Measurements from ENCODE around the gene NAT16. TPM values are rescaled to one million over a fixed set of nuclear protein-coding genes. Genes with fewer than 3 reads are reported as not detected.

The NAT16 gene
- total and polyA plus RNA-seq, 9 of the 15 experiments (the other 6 are each of a cell fraction or from before 2014, with no cell fraction given), result 0.04 TPM; not detected in 8

DNA sequence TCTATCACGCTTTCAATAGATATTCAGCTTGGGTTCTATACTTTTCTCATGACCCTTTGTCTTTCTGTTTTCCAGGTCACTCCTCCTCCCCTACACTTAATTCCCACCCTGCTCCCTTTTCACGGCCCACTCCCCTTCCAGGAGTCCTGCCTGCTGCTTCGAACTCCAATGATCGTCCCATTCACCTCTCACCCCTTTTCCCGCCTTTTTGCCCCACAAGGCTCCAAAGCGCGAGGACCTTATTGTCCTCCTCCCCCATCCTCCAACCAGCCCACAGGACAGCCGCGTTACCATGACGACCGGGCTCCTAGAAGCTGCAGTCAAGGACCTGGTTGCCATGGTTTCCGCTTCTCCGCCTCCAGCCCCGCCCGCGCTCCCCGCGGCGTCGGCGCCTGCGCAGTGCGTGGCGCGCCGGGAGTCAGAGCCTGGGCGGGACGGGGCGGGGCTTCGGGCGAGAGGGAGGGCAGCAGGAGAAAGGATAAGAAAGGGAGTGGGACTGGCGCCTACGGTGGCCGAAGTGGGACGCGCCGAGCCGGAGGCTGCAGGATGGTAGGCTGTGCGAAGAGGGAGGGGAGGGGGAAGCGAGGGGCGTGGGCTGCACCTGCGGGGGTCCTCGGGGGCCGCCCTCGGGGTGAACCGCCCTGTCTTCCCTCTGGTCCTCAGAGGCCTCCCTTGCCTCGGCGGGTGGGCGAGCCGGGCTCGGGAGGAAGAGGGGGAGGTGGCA lies 26.0 kb downstream of the NAT16 start, which contains the start of gene AP1S1 (continued):
- TF ChIP-seq ZNF561 (CRISPR knock-in tag; conservative IDR thresholded peaks at IDR 0.05) (no peak), NR2C2 (CRISPR knock-in tag; IDR thresholded peaks at IDR 0.05) (peak; percentile 74), NR2C2 (tag; IDR thresholded peaks at IDR 0.05) (no peak), RNF2 (IDR thresholded peaks at IDR 0.05) (0 out of 2 replicates have a peak, but pooled peaks have one; percentile 27), CREB1 (IDR thresholded peaks at IDR 0.05) (no peak), CREB1 (CRISPR knock-in tag; IDR thresholded peaks at IDR 0.05) (peak; percentile 59; the same call in 1 of the 2 replicates), MYNN (IDR thresholded peaks at IDR 0.05) (peak; percentile 92; the same call in 1 of the 2 replicates), MYNN (CRISPR knock-in tag; IDR thresholded peaks at IDR 0.05) (no peak), GABPB1 (CRISPR knock-in tag; IDR thresholded peaks at IDR 0.05) (peak; percentile 55; the same call in 1 of the 2 replicates), HINFP (tag; conservative IDR thresholded peaks at IDR 0.05; ENCODE audit: low read depth) (peak; percentile 75), SRSF7 (optimal IDR thresholded peaks at IDR 0.05; ENCODE audit: low read depth, low read length) (no peak), CSDE1 (IDR thresholded peaks at IDR 0.05) (peak in 1 of 2 experiments; percentile 100; a peak in 2 of 4 replicates), CCNT2 (IDR thresholded peaks at IDR 0.05; ENCODE audit: borderline replicate concordance, extremely low read depth, insufficient read length, low read depth, low read length) (peak; percentile 84), NEUROD1 (IDR thresholded peaks at IDR 0.05; ENCODE audit: borderline replicate concordance, low read depth, low read length, partially characterized antibody) (peak; percentile 65), PHF8 (IDR thresholded peaks at IDR 0.05; ENCODE audit: borderline replicate concordance, low read length) (peak; percentile 50; the same call in 1 of the 2 replicates), YBX1 (IDR thresholded peaks at IDR 0.05) (no peak), ESRRA (IDR thresholded peaks at IDR 0.05; ENCODE audit: borderline replicate concordance, low read depth) (peak; percentile 20; the same call in 1 of the 2 replicates)
- TF ChIP-seq, protein P1, sequence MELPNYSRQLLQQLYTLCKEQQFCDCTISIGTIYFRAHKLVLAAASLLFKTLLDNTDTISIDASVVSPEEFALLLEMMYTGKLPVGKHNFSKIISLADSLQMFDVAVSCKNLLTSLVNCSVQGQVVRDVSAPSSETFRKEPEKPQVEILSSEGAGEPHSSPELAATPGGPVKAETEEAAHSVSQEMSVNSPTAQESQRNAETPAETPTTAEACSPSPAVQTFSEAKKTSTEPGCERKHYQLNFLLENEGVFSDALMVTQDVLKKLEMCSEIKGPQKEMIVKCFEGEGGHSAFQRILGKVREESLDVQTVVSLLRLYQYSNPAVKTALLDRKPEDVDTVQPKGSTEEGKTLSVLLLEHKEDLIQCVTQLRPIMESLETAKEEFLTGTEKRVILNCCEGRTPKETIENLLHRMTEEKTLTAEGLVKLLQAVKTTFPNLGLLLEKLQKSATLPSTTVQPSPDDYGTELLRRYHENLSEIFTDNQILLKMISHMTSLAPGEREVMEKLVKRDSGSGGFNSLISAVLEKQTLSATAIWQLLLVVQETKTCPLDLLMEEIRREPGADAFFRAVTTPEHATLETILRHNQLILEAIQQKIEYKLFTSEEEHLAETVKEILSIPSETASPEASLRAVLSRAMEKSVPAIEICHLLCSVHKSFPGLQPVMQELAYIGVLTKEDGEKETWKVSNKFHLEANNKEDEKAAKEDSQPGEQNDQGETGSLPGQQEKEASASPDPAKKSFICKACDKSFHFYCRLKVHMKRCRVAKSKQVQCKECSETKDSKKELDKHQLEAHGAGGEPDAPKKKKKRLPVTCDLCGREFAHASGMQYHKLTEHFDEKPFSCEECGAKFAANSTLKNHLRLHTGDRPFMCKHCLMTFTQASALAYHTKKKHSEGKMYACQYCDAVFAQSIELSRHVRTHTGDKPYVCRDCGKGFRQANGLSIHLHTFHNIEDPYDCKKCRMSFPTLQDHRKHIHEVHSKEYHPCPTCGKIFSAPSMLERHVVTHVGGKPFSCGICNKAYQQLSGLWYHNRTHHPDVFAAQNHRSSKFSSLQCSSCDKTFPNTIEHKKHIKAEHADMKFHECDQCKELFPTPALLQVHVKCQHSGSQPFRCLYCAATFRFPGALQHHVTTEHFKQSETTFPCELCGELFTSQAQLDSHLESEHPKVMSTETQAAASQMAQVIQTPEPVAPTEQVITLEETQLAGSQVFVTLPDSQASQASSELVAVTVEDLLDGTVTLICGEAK (IDR thresholded peaks at IDR 0.05), result peak; percentile 75
- TF ChIP-seq, protein P1 (CRISPR knock-in tag; IDR thresholded peaks at IDR 0.05), result no peak
